Measurements from ENCODE around the gene CHKB.

The CHKB gene

DNA sequence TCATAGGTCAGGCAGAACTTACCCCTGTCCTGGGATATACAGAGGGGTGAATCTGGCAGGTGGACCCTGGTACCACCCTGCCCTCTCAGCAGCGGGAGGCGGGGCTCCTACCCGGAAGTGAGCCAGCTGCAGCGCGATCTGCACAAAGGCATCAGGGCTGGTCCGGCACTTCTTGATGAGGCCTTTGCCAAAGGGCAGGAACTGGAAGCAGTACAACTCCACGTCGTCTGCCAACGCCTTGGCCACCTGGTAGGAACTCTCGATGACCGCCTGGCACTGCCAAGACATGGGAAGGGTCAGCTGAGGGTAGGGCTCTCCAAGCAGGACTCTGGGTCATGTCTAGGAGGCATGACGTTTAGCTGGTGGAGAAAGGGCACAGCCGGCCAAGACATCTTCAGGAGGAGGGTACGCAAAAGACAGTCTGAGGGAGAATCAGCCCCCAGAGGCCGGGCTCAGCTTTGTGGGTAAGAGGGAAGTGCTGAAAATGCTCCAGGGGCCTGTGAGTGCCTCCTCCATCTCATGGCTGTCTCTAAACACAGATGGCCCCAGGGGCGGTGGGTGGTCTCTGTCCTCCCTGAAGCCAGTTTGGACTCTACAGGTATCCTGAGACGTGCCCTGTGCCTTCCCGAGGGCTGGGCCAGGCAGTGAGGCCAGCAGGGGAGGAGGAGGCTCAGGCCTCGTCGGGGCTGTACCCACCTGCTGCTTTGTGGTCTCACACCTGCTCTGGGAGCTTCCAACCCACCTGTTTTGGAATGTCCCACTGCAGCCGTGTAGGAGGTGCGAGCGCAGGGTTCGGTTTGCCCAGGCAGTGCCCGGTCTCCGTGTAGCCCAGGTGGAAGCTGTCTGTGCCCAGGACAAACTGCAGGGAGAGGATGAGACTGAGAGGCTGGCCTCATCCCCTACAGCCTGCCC lies 11.1 kb downstream of the CHKB start:
- no peak for DNase-seq

DNA sequence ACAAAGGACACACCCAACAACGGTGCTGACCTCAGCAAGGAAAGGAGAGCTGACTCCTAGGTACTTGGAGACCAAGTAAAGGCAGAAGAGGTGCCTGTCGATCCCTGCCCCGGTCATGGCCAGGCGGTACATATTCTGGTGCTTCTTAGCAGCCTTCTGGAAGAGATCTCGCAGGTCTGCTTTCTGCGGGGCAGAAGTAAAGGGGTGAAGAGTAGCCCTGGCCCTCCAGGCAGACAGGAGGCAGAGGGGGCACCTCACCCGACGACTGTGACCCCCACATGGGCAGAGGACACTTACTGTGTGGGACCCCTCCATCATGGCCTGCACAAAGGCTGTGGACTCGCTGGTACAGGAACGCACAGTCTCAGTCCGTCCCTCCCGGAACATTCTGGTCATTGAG lies 11.8 kb downstream of the CHKB start:
- no peak for DNase-seq

DNA sequence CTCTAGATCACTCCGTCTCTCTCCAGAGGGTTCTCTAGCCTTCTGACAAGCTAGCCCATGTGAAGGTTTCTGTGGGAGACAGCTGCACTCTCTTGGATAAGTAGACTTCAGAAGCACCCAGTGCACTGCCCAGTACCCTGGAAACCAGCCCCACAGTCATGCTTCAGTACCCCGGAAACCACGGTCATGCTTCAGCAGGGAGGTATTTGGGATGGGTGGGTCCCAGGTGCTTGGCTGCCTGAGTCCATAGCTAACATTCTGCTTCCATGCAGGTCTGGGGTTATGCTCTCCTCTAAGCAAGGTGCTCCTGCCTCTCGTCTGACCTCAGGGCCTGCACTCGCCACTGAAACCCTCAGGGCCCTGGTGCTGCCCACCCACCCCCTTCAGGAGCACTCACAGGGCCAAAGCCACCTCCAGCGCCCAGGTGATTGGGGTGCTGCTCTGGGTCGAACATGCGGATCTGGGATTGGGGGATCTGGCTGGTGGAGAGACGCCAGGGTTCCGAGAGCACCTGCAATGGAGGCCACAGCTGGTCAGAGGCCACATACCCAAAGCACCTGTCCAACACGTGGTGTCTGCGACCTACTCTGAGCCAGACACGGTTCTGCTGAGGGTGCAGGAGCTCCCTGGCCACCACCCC lies 12.6 kb downstream of the CHKB start:
- DNase-seq, result no peak

DNA sequence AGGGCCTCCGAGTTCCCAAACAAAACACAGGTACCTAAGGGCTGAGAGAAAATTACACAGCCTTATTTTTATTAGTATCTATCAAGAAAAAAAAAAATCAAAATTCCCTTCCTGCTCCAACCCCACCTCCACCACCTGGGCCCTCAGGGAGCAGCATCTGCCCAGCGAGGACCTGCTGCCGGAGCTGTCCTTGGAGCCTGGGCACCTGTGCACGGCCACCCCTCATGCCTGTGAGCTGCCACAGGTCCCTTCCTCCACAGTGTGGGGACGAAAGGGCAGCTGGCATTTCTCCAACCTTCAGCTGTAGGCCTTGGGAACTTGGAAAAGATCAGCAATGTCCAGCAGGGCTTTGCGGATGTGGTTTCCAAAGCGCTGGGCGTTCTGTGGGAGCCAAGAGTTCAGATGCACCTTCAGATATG lies 13.6 kb downstream of the CHKB start:
- DNase-seq, result no peak

- DNase-seq, result no peak
Measured at GRCh38 chr22:50568626-50569025, 14.0 kb downstream of the CHKB start.

DNA sequence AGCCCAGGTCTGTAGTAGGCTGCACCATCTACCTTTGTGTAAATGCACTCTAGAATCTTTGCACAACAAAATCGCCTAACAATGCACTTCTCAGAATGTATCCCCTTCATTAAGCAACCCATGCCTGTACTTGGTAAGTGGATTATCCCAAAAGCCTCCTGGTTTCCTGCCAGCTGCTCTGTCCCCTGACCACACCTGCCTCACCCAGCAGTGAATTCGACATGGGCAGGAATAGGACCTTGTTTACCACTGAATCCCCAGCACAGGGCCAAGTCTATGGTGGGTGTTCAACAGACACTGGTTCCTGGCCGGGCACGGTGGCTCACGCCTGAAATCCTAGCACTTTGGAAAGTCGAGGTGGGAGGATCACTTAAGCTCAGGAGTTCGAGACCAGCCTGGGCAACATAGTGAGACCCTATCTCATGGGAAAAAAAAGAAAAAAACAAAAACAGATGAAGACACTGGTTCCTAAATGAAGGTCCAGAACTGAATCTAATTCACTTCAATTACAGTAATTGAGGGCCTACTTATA lies 14.9 kb downstream of the CHKB start:
- no peak for DNase-seq

- no peak for DNase-seq
Measured at GRCh38 chr22:50564289-50564688, 18.4 kb downstream of the CHKB start.

DNA sequence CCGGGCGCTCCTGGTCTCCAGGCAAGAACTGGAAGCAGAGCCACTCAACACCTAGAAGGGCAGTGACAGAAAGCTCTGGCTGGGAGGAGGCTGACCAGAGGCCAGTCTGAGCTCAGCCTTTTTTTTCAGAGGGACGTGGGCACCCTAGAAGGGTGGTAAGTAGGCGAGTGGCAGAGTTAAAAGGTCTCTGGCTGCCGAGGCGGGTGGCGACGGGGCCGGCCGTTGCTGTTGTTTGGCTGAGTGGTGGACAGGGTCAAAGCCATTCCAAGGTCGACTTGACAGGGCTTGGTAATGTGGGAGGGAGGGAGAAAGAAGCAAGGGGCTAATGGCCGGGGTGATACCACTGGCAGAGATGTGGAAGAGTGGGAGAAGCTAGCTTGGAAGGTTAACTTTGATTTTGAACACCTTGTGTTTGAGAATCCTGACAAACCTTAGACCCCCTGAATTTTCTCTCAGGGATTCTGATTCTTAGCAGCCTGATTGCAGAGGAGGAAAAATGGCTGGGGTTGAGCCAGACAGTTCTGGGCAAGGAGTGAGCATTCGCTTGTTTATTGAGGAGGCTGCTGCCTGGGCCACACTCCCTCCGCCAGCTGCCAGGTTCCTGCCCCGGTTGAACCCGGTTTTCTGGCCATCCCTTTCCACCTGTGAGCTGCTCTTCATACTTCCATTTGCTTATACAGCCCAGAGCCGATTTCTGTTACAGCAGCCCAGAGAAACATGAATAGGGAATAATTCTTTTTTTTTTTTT lies 19.1 kb downstream of the CHKB start:
- no peak for DNase-seq

GRCh38 chr22:50562523-50563412 lies 19.9 kb downstream of the CHKB start, which contains the start of gene SYCE3:
TSS of gene SYCE3 (minus strand) at chr22:50562919. CDS start at chr22:50556405, 6,514 bp downstream.
- DNase-seq, result peak; percentile 99

GRCh38 chr22:50561401-50562358 lies 21.0 kb downstream of the CHKB start:
- no peak for DNase-seq

DNA sequence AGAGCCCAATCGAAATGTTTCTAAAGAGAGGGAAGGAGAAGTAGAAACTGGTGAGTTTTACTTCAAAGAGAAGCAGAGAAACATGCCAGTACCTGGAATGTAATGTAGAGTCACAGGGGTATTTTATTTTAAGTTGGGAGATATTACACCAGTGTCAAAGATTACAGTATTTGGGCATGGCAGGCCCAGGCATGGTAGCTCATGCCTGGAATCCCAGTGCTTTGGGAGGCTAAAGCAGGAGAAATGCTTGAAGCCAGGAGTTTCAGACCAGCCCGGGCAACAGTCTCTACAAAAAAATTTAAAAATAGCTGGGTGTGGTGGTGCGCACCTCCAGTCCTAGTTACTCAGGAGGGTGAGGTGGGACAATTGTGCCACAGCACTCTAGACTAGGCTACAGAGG lies 22.6 kb downstream of the CHKB start:
- no peak for DNase-seq

DNA sequence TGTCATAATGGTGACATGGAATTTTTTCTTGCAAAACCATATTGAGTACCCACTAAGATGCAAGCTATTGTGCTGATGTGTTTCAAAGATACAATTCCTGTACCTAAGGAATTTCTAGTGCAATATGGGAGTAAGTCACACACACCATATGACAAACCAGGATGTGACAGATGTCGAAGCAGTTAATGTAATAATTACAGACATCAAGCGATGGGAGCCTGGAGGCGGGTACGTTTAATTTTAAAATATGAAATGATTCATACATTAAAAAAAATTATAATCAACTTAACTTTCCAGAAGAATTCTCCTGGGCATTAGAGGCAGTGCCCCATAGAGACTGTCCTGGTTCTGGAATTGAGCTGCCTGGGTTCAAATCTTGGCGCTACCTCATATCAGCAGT lies 25.9 kb downstream of the CHKB start:
- DNase-seq, result no peak

DNA sequence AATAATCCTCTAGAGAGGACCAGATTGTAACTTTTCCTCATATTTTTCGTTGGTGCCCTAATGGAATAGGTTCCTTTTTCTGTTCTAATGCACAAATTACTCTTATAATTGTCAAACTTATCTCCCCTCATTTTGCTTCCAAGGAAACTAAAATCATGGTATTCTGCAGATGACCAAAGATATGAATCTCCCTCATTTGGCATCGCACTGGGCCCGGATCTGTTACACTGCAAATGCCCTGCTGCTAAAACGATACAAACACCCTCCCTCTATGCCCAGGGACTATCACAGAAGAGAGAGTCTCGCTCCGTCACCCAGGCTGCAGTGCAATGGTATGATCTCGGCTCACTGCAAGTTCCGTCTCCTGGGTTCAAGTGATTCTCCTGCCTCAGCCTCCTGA lies 29.3 kb downstream of the CHKB start:
- no peak for DNase-seq

- DNase-seq, result no peak
Measured at GRCh38 chr22:50551160-50551752, 31.4 kb downstream of the CHKB start.

- DNase-seq, result no peak
Measured at GRCh38 chr22:50550395-50550794, 32.3 kb downstream of the CHKB start.

- DNase-seq, result no peak
Measured at GRCh38 chr22:50548921-50549790, 33.5 kb downstream of the CHKB start.

GRCh38 chr22:50548040-50548920 lies 34.4 kb downstream of the CHKB start:
- DNase-seq, result peak; percentile 65 to 67

DNA sequence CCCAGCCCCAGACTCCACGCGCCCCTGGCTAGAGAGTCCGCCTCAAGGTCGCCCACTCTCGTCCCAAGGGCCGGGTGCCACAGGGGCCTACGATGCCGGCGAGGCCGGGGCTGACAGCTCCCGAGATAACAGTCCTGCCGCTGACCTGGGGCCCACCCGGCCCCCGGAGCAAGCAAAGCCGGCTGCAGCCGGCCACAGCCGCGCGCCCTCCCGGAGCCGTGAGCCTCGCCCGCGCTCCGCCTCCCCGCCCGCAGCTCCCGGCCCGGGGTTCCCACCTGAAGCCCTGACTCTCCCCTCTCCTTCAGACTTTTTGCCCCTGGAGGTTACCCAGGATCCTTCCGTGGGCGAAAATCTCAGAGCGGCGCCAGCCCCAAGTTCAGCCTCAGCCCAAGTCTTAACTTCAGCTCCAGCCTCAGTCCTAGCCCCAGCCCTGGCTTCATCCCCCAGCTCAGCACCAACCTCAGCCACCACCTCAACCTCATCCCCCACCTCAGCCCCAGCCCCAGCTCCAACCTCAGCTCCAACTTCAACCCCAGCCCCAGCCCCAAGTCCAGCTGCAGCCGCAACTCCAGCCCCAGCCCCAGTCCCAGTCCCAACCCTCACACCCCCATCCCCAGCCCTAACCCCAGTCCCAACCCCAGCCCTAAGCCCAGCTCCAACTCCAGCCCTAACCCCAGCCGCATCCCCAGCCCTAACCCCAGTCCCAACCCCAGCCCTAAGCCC lies 35.2 kb downstream of the CHKB start:
- no peak for DNase-seq

All from activated CD4-positive, alpha-beta T cell treated with anti-CD3 and anti-CD28 coated beads, Interleukin-2, amount 50 U/mL, for 48 hours (primary cell).